ENCODE data around the gene PLA2G2D.

Gene PLA2G2D

DNA sequence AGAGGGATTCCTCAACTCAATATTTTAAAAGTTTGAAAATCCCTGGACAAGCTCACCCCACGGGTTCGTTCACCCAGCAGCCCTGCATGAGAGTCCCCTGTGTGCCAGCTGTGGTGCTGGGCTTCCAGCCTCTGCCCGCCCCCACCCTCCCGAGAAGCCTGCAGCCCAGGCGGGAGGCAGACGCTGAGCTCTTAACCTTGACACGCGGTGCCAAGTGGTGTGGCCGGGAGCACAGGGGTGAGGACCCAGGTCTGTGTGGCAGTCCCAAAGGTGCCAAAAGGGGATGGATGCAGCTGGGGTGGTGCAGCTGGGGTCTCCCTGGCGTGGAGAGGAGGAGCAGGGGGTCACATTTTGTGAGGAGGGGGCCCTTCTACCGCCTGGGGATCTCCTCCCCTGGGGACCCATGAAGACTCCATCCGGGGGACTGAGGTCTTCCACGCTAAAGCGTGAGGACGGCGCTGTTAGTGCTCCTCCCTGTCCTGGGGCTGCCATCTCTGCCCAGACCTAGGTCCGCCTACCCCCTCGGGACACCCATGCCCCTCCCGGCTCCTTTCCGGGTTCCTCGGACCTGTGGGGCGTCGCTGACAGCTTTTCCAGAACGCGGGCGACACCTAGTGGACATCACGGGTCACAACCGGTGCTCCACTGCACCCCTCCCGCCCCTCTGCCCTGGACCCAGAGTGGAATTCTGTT lies 32.7 kb upstream of the PLA2G2D start:
- Histone ChIP-seq H3K9ac (ENCODE audit: low read length) (peak overlapping the region; percentile 57), H3K9me3 (ENCODE audit: low read length) (no peaks in the 10 kb centered on the region), H3K4me3 (ENCODE audit: low read depth in 1 of 2, low read length in 2 of 2) (peak overlapping the region; percentile 59 to 63), H3K27ac (ENCODE audit: low read depth, low read length) (no peak overlapping the region), H3K36me3 (ENCODE audit: insufficient read depth, low read length) (no peaks in the 10 kb centered on the region), H3K4me1 (ENCODE audit: insufficient read depth, low read length) (peaks cover 13% of the 10 kb centered on the region), H3K27me3 (ENCODE audit: control insufficient read depth in 1 of 2, insufficient read depth in 2 of 2, low read length in 2 of 2) (no peaks in the 10 kb centered on the region)

DNA sequence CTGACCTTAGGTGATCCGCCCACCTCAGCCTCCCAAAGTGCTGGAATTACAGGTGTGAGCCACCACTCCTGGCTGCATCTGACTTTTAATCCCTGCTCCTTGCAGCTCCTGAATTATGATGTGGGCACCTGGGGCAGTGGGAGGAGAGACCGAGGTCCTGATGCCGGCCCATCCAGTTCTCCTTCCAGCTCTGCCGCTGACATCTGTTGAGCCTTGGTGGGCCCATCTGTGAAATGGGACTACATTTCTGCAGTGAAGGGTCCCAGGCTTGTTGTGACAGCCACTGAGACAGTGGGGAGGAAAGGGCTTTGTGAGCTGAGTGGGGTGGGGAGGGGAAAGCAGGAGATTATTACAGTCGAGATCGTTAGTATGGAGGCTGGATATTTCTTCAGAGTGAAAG lies 31.6 kb upstream of the PLA2G2D start:
- Histone ChIP-seq H3K4me3 (ENCODE audit: low read depth in 1 of 2, low read length in 2 of 2) (no peak overlapping the region), H3K36me3 (ENCODE audit: insufficient read depth, low read length) (no peaks in the 10 kb centered on the region), H3K4me1 (ENCODE audit: insufficient read depth, low read length) (peaks cover 13% of the 10 kb centered on the region), H3K9me3 (ENCODE audit: low read length) (no peaks in the 10 kb centered on the region), H3K27ac (ENCODE audit: low read depth, low read length) (no peak overlapping the region), H3K27me3 (ENCODE audit: control insufficient read depth in 1 of 2, insufficient read depth in 2 of 2, low read length in 2 of 2) (no peaks in the 10 kb centered on the region), H3K9ac (ENCODE audit: low read length) (no peak overlapping the region)

DNA sequence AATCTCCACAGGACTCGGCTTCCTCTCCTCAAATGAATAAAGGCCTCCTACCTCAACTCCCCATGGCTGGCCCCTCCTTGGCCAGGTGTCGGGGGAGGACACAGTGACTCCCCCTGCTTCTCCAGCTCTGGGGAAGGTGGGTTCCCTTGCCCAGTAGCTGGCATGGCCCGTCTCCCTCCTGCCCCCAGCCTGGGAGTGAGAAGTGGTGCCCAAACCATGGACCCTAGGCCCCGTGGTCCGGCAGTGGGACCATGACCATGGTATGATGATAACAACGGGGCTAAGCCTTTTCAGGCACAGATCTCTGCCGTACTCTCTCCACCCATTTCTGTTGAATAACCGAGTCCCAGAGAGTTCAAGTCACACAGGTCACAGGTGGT lies 31.0 kb upstream of the PLA2G2D start:
- Histone ChIP-seq H3K27ac (ENCODE audit: low read depth, low read length) (no peak overlapping the region), H3K4me3 (ENCODE audit: low read depth in 1 of 2, low read length in 2 of 2) (no peak overlapping the region), H3K27me3 (ENCODE audit: control insufficient read depth in 1 of 2, insufficient read depth in 2 of 2, low read length in 2 of 2) (no peaks in the 10 kb centered on the region), H3K4me1 (ENCODE audit: insufficient read depth, low read length) (peaks cover 13% of the 10 kb centered on the region), H3K36me3 (ENCODE audit: insufficient read depth, low read length) (no peaks in the 10 kb centered on the region), H3K9me3 (ENCODE audit: low read length) (no peaks in the 10 kb centered on the region), H3K9ac (ENCODE audit: low read length) (no peak overlapping the region)

DNA sequence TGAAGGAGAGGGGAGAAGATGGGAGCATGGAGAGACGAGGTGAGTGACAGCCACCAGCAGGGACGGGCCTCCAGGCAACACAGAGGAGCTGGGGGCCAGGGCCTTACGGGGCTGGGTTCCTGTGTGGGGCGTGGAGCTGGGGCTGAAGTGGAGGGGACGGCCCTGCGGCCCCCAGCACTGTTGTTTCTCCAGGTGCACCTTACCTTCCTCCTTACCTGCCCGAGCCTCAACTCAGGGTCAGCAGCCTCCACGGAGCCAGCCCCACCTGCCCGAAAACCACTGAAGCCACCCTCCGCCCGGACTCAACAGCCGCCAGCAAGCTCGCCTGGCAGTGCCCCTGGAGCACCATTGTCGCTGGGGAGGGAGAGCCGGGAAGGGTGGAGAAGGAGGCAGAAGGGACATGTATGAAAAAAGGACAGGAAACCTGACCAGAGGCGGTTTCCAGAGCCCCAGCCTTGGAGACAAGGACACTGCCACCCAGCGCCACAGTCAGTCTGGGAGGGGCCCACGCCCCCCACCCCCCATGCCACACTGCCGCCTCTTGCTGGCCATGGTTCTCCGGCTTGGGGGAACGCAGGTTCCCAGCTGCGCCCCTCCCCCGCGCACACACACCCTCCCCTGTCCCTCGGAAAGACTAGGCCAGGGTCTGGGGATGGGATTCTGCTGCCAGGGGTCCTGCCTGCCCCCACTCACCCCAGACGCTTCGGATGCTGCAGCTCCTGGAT lies 30.4 kb upstream of the PLA2G2D start:
- H3K27me3 ChIP-seq (ENCODE audit: control insufficient read depth in 1 of 2, insufficient read depth in 2 of 2, low read length in 2 of 2) = no peaks in the 10 kb centered on the region

DNA sequence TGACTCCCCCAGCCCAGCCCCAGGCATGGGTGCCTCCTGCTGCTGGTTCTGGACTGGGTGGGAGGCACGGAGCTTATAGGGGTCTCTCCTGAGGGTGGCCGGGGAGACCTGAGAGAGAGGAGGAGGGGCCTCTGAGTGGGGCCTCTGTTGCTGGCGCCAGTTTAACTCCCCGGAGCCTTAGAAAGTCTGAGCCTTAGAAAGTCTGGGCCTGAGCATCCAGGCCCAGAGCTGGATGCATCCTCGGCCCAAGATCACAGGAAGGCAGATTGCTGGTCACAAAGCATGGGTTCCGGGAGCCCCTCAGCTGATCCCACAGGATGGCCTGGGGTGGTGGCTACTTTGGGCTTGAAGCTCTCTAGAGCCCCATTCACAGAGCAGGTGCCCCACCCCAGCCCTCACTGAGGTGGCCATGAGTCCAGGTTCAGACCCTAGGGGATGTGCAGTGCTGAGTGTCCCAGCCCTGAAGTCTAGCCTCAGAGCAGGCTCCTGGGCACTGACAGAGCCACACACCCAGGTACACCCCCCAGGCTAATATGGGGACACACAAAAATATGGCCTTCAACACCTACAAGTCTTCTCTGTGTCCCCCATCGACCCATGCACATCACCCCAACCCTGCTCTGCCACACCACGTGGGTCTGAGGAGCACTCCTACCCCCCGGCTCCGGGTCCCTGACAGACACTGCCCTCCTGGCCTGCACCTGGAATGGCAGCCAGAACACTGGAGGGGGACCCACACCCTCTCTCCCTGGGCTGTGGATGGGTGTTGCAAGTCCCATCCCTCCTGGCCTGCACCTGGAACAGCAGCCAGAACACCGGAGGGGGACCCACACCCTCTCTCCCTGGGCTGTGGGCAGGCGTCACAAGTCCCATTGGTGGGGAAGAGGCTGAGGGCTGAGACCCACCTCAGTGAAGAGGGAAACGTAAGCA lies 29.5 kb upstream of the PLA2G2D start:
- Histone ChIP-seq H3K36me3 (ENCODE audit: insufficient read depth, low read length) (no peaks in the 10 kb centered on the region), H3K9ac (ENCODE audit: low read length) (no peak overlapping the region), H3K27ac (ENCODE audit: low read depth, low read length) (no peak overlapping the region), H3K4me3 (ENCODE audit: low read depth in 1 of 2, low read length in 2 of 2) (no peak overlapping the region), H3K9me3 (ENCODE audit: low read length) (no peaks in the 10 kb centered on the region), H3K4me1 (ENCODE audit: insufficient read depth, low read length) (peaks cover 13% of the 10 kb centered on the region), H3K27me3 (ENCODE audit: control insufficient read depth in 1 of 2, insufficient read depth in 2 of 2, low read length in 2 of 2) (no peaks in the 10 kb centered on the region)

More for the DNA sequence above, 30.4 kb upstream of the PLA2G2D start:
- peaks cover 13% of the 10 kb centered on the region for H3K4me1 ChIP-seq (ENCODE audit: insufficient read depth, low read length)
- no peak overlapping the region for H3K27ac ChIP-seq (ENCODE audit: low read depth, low read length)
- H3K4me3 ChIP-seq (ENCODE audit: low read depth in 1 of 2, low read length in 2 of 2) = no peak overlapping the region
- no peaks in the 10 kb centered on the region for H3K36me3 ChIP-seq (ENCODE audit: insufficient read depth, low read length)
- no peak overlapping the region for H3K9ac ChIP-seq (ENCODE audit: low read length)
- H3K9me3 ChIP-seq (ENCODE audit: low read length) = no peaks in the 10 kb centered on the region

DNA sequence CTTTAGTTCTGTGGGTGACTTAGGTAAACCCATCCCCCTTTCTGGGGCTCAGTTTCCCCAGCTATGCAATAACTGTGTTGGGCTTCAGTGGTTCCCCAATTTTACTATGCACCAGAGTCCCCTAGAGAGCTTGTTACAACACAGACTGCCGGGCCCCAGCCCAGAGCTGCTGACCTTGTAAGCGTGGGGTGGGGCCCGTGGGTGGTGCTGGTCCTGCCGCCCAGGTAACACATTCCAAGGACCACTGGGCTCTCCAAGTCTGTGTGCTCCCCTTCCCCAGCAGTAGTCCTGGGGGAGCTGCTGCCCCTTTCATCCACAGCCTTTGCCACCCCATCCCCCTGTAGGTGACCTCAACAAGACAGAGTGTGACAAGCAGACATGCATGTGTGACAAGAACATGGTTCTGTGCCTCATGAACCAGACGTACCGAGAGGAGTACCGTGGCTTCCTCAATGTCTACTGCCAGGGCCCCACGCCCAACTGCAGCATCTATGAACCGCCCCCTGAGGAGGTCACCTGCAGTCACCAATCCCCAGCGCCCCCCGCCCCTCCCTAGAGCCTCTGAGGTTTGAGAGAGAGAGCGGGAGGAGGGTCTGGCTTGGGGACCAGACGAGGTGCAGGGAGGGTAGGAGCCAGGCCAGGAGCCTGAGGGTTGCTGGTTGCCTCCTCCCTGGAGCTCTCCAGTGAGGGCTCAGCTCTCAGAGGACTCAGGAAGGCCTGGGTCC lies 28.7 kb upstream of the PLA2G2D start:
- H3K9ac ChIP-seq (ENCODE audit: low read length) = no peak overlapping the region
- no peak overlapping the region for H3K27ac ChIP-seq (ENCODE audit: low read depth, low read length)
- no peaks in the 10 kb centered on the region for H3K9me3 ChIP-seq (ENCODE audit: low read length)
- no peaks in the 10 kb centered on the region for H3K27me3 ChIP-seq (ENCODE audit: control insufficient read depth in 1 of 2, insufficient read depth in 2 of 2, low read length in 2 of 2)
- peaks cover 11% of the 10 kb centered on the region for H3K4me1 ChIP-seq (ENCODE audit: insufficient read depth, low read length)
- no peaks in the 10 kb centered on the region for H3K36me3 ChIP-seq (ENCODE audit: insufficient read depth, low read length)
- H3K4me3 ChIP-seq (ENCODE audit: low read depth in 1 of 2, low read length in 2 of 2) = no peak overlapping the region

DNA sequence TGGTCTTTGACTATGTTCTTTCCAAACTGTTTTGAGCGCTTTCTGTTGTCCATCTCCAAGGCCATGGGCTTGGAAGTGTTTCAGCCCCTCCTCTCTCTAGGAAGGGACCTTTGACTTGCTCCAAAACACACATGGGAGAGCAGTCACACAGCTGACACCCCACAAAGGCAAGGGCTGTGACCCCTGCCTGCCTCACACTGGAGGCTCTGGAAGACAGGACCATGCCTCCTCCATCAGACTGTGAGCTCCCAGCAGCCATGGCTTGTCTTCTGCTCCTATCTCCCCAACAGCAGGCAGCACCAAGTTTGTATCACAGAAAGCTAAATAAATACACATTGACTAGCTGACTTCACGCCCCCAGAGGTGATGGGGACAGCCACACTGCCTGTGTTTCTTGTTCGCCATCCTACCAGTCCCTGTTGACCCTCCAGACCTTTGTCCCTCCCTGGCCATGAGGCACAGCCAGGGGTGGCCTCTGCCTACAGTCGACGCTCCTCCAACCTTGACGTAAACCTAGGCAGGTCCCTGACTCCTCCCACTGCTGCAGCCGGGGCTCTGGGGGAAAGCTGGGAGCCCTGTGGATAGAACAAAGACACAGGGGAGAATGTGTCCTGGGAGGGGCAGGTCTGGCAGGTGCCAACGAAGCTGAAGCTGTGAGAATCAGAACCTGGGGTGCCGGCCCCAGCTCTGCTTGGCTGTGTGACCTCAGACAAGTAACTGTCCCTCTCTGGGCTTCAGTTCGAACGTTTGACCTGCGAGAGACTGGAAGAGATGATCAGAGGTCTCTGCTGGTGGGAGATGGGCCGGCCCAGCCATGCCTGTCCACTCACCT lies 24.6 kb upstream of the PLA2G2D start:
- Histone ChIP-seq H3K27me3 (ENCODE audit: control insufficient read depth in 1 of 2, insufficient read depth in 2 of 2, low read length in 2 of 2) (peaks cover 0 to 8% of the 10 kb centered on the region in 2 donors), H3K4me1 (ENCODE audit: insufficient read depth, low read length) (no peaks in the 10 kb centered on the region), H3K9ac (ENCODE audit: low read length) (no peak overlapping the region), H3K9me3 (ENCODE audit: low read length) (no peaks in the 10 kb centered on the region), H3K4me3 (ENCODE audit: low read depth in 1 of 2, low read length in 2 of 2) (no peak overlapping the region), H3K27ac (ENCODE audit: low read depth, low read length) (no peak overlapping the region), H3K36me3 (ENCODE audit: insufficient read depth, low read length) (no peaks in the 10 kb centered on the region)

DNA sequence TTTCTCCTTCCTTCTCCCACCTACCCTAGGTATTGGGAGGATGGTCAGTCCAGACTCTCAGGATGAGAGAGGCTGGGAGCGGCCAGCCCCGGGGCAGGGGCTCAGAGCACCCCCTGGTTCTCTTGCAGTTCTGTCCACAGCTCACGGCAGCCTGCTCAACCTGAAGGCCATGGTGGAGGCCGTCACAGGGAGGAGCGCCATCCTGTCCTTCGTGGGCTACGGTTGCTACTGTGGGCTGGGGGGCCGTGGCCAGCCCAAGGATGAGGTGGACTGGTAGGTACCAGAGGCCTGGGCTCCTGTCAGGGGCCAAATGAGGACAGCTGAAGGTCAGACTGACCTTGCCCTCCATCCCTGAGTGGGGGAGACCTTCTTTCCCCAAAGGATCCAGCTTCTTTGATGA lies 24.0 kb upstream of the PLA2G2D start:
- Histone ChIP-seq H3K9ac (ENCODE audit: low read length) (no peak overlapping the region), H3K4me1 (ENCODE audit: insufficient read depth, low read length) (no peaks in the 10 kb centered on the region), H3K36me3 (ENCODE audit: insufficient read depth, low read length) (no peaks in the 10 kb centered on the region), H3K4me3 (ENCODE audit: low read depth in 1 of 2, low read length in 2 of 2) (no peak overlapping the region), H3K9me3 (ENCODE audit: low read length) (no peaks in the 10 kb centered on the region), H3K27ac (ENCODE audit: low read depth, low read length) (no peak overlapping the region), H3K27me3 (ENCODE audit: control insufficient read depth in 1 of 2, insufficient read depth in 2 of 2, low read length in 2 of 2) (peaks cover 0 to 11% of the 10 kb centered on the region in 2 donors)

DNA sequence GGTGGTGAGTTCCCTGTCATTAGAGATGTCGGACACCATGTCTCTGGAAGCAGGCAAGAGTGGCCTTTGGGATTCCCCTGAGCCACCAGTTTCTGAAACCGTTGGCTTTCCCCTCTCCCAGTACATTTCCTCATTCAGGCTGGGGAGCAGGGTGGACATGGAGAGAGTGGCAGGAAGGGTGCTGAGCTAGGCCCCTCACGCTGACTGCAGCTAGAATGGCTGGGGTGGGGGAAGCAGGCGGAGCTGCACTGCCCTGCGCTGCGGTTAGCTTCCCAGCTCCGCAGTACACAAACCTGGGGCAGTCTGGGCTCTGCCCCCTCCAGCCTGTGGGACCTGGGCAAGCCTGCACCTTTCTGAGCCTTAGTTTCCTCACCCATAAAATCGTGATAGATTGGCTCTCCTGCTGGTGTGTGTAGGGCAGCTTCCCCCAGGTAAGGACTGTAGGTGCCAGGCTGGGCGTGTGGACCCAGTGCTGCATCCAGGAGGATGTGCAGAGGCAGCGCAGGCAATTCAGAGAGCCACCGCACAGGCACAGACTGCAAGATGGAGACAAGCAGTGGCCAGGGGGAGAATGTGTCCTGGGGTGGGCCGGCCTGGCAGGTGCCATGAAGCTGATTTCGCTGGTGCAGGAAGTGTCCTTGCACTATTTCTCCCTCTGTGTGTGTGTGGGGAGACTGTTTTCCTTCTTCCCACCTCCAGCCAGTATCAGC lies 22.8 kb upstream of the PLA2G2D start:
- Histone ChIP-seq H3K36me3 (ENCODE audit: insufficient read depth, low read length) (no peaks in the 10 kb centered on the region), H3K9me3 (ENCODE audit: low read length) (no peaks in the 10 kb centered on the region), H3K4me3 (ENCODE audit: low read depth in 1 of 2, low read length in 2 of 2) (no peak overlapping the region), H3K27ac (ENCODE audit: low read depth, low read length) (no peak overlapping the region), H3K27me3 (ENCODE audit: control insufficient read depth in 1 of 2, insufficient read depth in 2 of 2, low read length in 2 of 2) (peaks cover 0 to 20% of the 10 kb centered on the region in 2 donors), H3K4me1 (ENCODE audit: insufficient read depth, low read length) (no peaks in the 10 kb centered on the region), H3K9ac (ENCODE audit: low read length) (no peak overlapping the region)

DNA sequence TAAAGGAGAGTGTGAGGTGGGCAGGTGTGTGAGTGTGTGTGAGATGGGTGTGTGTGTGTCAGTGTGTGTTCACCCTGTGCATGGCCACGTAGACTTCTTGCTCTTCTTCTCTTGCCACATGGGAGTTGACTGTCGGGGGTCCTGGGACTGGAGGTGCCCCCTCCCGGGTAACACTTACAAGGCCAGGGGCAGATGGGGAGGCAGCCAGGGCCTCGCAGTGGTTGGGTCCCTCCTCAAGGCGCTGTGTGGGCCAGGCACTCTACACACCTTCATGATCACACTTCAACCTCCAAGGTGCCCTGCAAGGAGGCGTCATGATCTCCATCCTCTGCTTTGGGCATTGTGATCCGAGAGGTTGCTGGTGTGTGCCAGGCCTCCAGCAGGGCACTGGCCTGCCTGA lies 22.1 kb upstream of the PLA2G2D start:
- no peaks in the 10 kb centered on the region for H3K4me1 ChIP-seq (ENCODE audit: insufficient read depth, low read length)
- no peak overlapping the region for H3K27ac ChIP-seq (ENCODE audit: low read depth, low read length)
- H3K4me3 ChIP-seq (ENCODE audit: low read depth in 1 of 2, low read length in 2 of 2) = no peak overlapping the region
- no peaks in the 10 kb centered on the region for H3K9me3 ChIP-seq (ENCODE audit: low read length)
- no peak overlapping the region for H3K9ac ChIP-seq (ENCODE audit: low read length)
- no peaks in the 10 kb centered on the region for H3K36me3 ChIP-seq (ENCODE audit: insufficient read depth, low read length)
- peaks cover 0 to 23% of the 10 kb centered on the region in 2 donors for H3K27me3 ChIP-seq (ENCODE audit: control insufficient read depth in 1 of 2, insufficient read depth in 2 of 2, low read length in 2 of 2)

Measured in muscle layer of colon (tissue), 2 donors.